HuH-7.5 (cell line): ENCODE results near the gene MAGEB17.

Experiments
- DNase-seq: peaks from one replicate; pipeline ENCODE4 v3.0.0; 2011; ENCODE audit warnings: low spot score

Gene MAGEB17

GRCh38 chrX:16210061-16210460 lies 42.8 kb downstream of the MAGEB17 start:
- no peak for DNase-seq

DNA sequence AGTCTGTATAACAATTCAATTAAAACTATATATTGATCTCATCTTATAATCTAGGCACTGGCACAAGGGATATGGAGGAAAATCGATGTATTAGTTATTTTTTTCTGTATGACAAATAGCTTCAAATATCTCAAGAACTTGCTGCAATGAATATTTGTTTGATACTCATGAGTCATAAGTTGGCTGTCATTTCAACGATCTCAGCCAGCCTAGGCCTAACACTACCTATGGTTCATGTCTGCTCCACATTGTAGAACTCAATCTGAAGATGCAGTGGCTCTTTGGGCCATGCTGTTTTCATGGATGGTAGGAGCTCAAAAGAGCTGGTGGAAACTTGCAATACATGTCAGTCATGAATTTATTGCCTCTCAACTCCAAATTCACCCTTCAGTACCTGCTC lies 44.7 kb downstream of the MAGEB17 start:
- no peak for DNase-seq

DNA sequence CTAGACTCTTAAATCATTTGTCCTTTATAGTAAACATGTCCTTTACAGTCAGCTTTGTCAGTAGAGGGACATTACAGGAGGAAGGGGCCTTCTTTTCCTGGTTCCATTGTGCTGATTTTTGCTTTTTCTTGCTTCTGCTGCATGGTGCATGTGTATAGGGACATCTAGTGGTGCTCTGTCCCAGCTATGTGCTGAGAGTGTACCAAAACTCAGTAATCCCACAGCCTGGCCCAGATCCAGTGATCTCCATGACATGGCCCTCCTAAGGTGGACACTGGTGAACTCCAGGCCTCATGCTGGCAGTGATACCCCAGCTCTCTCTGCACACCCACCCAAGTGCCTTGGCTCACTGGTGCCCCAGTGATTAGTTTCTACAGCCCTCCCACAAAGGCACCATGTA lies 45.2 kb downstream of the MAGEB17 start:
- DNase-seq, result no peak

DNA sequence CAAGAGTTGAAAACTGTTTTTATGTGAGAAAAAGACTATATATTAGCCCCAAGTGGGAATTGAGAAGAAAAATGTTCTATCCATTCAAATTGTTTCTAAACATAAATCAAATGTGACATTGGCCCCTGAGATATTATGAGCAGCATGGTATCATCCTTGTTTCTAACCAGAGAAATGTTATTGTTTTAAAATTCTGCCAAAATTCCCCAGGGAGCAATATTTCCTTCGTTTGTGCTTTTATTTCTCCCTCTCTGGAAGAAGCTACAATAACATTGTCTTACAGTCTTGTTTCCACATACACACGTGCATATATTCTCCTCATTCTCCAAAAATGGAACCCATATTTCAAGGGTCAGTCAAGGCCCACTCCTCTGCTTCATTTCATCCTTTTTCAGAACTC lies 46.7 kb downstream of the MAGEB17 start:
- DNase-seq, result no peak

DNA sequence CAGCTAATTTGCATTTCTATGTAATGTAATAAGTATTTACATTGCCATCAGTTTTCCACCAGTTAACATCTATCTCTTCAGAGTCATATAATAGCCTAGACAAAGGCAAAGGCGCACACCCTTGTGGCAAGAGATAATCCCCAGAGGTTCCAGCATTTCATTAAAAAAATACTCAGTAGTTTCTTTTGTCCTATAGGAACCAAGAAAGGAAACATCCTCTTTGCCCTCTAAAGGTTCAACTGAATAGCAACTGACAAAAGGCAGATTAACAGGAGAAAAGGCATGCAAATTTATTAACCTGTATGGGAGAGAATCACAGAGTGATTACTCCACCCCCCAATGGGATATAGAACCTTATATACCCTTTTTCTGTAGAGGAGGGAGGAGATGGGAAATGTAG lies 48.4 kb downstream of the MAGEB17 start:
- DNase-seq, result no peak
